A204.1 (cell line): ENCODE data around the gene NSD1.
"Not testable (repeated sequence)": the region's sequence is repeated elsewhere in the genome, so short reads cannot be mapped to it uniquely, and the experiment has no call there.

Source experiments
- FAIRE-seq: peaks from 2 replicates; lab custom pipeline; 2012; peaks lifted over from hg19 to GRCh38; lab: Jason Lieb, UNC

NSD1 gene

GRCh38 chr5:177333420-177334154 lies 200.0 kb downstream of the NSD1 start:
- FAIRE-seq: no peak

- no peak for FAIRE-seq
These were observed 200.6 kb downstream of the NSD1 start for GRCh38 chr5:177334155-177334551.

- FAIRE-seq: no peak
These were observed 201.5 kb downstream of the NSD1 start for GRCh38 chr5:177334781-177335700.

- no peak for FAIRE-seq
These were observed 202.1 kb downstream of the NSD1 start for GRCh38 chr5:177335701-177336065.

- no peak for FAIRE-seq
These were observed 202.5 kb downstream of the NSD1 start for GRCh38 chr5:177336112-177336511.

GRCh38 chr5:177336603-177337494 lies 203.3 kb downstream of the NSD1 start:
- no peak for FAIRE-seq

- FAIRE-seq: no peak
These were observed 204.9 kb downstream of the NSD1 start for GRCh38 chr5:177338251-177339106.

GRCh38 chr5:177339107-177339638 lies 205.6 kb downstream of the NSD1 start:
- FAIRE-seq: no peak

GRCh38 chr5:177343000-177343399 lies 209.4 kb downstream of the NSD1 start:
- not testable (repeated sequence) for FAIRE-seq

GRCh38 chr5:177343777-177344176 lies 210.2 kb downstream of the NSD1 start:
- no peak for FAIRE-seq

GRCh38 chr5:177344891-177345290 lies 211.3 kb downstream of the NSD1 start:
- no peak for FAIRE-seq

GRCh38 chr5:177346820-177347219 lies 213.2 kb downstream of the NSD1 start:
- FAIRE-seq: no peak

- no peak for FAIRE-seq
These were observed 214.1 kb downstream of the NSD1 start for GRCh38 chr5:177347699-177348098.

- FAIRE-seq: no peak
These were observed 215.7 kb downstream of the NSD1 start for GRCh38 chr5:177349362-177349647.

- FAIRE-seq: no peak
These were observed 216.2 kb downstream of the NSD1 start for GRCh38 chr5:177349762-177350161.
